GM18511 (cell line): ENCODE measurements around the gene OR7A10.
"Not testable (repeated sequence)": the region's sequence is repeated elsewhere in the genome, so short reads cannot be mapped to it uniquely, and the experiment has no call there.

ENCODE experiments used
- ATAC-seq: cut with Tn5 transposase; IDR thresholded peaks from one replicate; pipeline ENCODE4 v1.9.1; 2021; ENCODE audit warnings: mild to moderate bottlenecking, moderate library complexity; ENCODE audit not compliant: unreplicated experiment

Gene OR7A10

DNA sequence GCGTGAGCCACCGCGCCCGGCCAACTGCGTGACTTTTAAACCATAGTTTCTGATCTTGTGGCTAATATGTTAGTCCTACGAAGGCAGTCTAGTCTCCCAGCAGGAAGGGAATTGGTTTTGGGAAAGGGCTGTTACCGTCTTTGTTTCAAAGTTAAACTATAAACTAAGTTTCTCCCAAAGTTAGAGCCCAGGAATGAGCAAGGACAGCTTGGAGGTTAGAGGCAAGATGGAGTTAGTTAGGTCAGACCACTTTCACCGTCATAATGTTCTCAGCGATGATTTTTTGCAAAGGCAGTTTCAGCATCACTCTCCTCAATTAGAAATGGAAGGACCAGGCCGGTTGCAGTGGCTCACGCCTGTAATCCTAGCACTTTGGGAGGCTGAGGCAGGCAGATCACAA, 52.7 kb downstream of the OR7A10 start:
- no peak for ATAC-seq

GRCh38 chr19:14795078-14795721, 53.5 kb downstream of the OR7A10 start:
- no peak for ATAC-seq

DNA sequence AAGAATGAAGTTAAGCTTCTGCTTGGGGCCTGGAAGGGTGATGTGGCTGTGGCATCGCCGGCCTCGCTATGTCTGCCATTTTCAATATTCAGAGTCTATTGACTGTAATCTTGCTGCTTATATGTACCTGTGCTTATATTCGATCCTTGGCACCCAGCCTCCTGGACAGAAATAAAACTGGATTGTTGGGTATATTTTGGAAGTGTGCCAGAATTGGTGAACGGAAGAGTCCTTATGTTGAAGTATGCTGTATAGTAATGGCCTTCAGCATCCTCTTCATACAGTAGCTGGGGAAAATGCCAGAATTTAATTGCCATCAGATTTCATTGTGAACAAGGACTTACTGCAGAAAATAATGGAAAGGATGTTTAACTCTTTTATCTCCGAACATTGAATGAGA, 56.5 kb downstream of the OR7A10 start:
- ATAC-seq = not testable (repeated sequence)
